GM21367 (cell line): Measurements from ENCODE around the gene C9orf57.
"Not testable (repeated sequence)": the region's sequence is repeated elsewhere in the genome, so short reads cannot be mapped to it uniquely, and the experiment has no call there.

ENCODE experiments used
- ATAC-seq: cut with Tn5 transposase; IDR thresholded peaks from one replicate; pipeline ENCODE4 v1.9.1; 2021; ENCODE audit not compliant: unreplicated experiment

The C9orf57 gene, protein sequence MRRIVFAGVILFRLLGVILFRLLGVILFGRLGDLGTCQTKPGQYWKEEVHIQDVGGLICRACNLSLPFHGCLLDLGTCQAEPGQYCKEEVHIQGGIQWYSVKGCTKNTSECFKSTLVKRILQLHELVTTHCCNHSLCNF

DNA sequence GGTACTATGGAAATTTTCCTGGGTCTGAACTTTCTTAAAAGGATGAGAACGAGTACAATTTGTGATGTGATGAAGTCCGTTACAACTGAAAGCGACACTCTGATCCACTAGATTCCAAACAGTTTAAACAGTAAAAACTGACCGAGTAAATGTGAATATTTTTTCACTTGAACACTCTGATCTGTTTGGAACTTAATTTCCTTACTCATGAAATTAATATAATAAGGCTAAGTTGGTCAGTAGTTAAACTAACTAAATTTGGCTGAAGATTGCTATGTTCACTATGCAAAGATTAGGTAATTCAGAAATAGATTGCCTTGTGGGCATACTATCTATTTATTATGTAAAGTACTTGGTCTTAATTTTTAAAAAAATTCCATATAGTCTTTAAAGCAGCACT, at the start of gene C9orf57:
C9orf57 (minus strand) TSS at position 101 of the 400 bp plus-strand sequence. CDS start 1,282 bp downstream, outside the sequence.
- ATAC-seq: no peak

DNA sequence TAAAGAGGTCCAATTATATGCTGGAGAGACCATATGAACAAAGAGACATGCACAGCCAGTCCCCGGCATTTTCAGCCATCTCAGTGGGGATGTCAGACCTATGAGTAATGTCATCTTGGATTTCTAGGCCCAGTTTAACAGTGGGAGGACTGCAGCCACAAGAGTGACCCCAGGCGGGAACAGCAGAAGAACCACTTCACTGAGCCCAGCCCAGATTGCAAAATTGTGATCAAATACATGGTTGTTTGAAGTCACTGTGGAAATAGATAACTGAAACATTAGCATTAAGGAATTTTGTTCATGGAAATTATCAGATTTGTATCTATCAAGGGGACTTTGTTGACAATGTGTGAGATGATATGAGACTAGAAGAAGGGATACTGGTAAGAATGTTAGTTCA, 42.1 kb upstream of the C9orf57 start:
- ATAC-seq: no peak

DNA sequence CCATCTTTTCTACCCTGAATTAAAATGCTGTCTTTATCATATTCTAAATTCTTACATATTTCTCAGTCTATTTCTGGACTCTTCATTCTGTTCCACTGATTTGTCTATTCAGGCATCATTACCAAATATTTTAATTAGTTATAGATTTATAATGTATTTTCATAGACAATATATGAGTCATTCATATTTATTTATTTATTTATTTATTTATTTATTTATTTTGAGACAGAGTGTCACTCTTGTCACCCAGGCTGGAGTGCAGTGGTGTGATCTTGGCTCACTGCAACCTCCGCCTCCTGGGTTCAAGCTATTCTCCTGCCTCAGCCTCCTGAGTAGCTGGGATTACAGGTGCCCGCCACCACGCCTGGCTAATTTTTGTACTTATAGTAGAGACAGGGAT, 35.1 kb upstream of the C9orf57 start:
- not testable (repeated sequence) for ATAC-seq

DNA sequence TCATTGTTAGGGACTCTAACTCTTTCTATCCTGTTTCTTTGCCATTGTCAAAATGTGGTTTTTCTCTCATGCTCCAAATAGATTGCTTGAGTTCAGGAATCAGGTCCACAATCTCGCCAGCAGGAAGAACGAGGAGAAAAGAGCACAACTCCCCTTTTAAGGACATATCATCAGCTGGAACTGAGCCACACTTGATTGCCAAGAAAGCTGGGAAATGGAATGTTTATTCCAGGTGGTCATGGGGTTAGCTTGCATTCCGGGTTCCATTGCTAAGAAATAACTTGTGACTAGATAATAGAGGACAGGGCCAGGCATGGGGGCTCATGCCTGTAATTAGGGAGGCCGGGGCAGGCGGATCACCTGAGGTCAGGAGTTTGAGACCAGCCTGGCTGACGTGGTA, 32.4 kb upstream of the C9orf57 start:
- ATAC-seq: no peak

DNA sequence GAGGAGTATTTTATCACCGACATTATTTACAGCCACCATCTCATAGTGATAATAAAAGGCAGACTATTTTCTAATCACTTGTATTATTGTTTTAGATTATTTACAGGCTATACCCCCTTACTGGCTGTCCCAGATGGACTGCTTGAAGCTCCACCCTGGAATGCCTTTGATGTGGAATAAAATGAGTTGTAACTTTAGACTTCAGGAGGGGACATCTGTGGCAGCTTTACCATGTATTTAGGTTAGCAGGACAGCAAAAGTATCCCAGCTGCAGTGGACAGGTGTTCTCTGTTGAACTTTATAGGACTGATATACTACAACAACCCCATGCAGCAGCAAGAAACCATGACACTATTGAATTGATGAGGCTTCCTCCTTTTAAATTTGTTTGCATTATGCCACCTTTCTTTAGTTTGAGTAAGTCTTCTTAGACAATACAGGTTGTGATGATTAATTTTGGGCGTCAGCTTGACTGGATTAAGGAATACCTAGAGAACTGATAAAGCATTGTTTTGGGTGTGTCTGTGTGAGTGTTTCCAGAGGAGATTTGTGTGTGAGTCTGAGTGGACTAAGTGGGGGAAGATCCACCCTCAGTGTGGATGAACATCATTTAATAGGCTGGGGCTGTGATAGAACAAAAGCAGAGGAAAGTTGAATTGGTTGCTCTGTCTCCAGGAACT, 29.2 kb upstream of the C9orf57 start:
- ATAC-seq: no peak

DNA sequence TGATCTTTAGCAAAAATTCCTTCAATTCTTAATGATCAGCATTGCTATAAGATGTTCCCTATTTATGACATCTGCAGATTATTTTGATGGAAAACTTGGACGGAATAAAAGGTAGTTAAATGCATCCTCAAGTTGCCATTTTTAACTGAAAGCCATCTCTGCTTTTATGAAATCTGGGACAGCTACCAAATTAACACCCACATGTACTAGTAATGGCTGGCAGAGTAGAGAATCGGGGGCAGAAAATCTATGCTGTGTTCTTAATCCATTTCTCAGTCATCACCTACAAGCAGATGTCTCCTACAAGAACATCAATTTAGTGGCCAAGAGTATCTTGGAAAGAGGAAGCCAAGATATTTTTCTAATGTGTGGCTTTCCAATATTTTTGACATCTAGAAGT, 22.1 kb upstream of the C9orf57 start:
- ATAC-seq: no peak

DNA sequence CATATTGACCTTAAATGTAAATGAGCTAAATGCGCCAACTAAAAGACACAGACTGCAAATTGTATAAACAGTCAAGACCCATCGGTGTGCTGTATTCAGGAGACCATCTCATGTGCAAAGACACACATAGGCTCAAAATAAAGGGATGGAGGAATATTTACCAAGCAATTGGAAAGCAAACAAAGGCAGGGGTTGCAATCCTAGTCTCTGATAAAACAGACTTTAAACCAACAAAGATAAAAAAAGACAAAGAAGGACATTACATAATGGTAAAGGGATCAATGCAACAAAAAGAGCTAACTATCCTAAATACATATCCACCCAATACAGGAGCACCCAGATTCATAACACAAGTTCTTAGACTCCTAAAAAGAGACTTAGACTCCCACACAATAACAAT, 14.3 kb upstream of the C9orf57 start:
- ATAC-seq: not testable (repeated sequence)

DNA sequence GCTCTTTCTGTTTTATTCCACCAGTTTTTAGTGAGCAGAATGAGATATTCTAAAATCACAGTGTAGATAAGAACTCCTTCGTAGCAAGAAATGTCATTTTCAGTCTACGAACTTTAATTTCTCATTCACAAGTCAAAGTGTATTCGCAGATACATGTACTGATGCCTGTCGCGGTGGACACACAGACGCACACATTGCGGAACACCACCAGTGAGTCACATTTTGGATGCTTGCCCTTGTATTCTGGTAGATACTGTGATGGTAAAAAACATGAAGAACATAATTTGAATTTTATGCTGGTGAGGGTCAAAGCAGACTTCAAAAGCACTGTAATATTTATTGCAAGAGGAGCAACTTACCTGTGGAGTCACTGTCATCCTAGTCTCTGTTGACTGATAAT, 4.7 kb upstream of the C9orf57 start:
- no peak for ATAC-seq

DNA sequence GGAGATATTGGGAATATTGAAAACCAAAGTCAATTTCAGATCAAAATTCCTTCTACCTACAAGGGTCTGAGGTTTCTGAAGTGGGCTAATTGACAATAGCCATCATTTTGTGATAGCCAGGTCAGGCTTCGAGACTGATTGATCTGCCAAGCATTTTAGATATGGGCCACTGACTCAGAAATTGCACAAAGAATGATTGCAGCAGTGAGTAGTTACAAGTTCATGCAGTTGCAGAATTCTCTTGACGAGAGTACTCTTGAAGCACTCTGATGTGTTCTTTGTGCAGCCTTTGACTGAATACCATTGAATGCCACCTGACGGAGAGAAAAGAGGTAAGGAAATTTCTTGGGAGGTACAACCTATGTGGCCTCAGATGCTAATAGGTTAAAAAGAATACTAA, 8.3 kb downstream of the C9orf57 start:
- ATAC-seq: no peak

DNA sequence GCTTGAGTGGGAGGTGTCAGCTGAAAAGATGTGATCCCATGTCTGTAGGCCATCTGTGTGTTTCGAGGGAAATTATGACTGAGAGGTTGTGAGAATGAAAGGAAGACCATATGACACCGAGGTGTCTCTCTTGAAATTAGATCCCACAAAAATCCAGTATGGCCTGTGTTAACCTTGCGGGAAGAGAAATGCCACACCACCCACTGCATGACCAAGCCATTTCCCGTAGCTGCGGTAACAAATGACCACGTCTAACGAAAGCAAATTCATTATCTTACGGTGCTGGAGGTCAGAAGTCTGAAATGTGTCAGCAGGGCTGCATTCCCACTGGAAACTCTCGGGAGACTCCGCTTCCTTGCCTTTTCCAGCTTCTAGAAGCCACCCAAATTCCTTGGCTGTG, 11.6 kb downstream of the C9orf57 start:
- ATAC-seq: no peak

DNA sequence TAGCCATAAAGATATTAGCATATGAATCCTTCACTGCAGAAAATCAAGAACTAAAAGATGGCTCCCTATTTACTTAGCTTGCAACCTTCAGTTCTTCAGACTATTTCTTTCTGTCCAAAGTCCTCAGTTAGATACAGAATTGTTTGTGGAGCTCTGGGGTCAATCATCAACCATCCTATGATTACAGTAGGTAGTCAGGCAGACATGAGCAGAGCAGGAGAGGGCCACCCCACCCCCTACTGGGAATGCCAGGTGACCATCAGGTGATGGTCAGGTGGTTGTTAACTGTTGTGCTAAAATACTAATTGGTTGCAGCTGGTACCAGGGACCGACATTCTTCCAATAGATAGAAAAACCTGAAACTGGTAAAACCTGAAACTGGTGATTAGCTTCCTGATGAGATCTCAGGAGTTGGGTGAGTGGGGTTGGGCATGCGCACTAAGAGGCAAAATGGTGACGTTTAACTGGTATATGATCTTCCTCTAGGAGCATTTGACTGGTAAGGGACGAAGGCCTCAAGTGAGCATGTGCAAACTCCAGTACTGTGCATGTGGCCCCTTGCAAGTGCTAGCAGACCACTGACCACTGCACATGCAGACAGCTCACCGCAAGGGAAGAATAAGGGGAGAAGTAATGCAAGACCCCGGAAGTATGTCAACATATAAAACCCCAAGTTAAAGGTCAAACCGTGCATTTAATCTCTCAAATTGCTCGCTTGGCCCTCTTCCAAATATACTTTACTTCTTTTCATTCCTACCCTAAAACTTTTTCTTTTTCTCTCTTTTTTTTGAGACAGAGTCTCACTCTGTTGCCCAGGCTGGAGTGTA, 13.6 kb downstream of the C9orf57 start:
- ATAC-seq: no peak

DNA sequence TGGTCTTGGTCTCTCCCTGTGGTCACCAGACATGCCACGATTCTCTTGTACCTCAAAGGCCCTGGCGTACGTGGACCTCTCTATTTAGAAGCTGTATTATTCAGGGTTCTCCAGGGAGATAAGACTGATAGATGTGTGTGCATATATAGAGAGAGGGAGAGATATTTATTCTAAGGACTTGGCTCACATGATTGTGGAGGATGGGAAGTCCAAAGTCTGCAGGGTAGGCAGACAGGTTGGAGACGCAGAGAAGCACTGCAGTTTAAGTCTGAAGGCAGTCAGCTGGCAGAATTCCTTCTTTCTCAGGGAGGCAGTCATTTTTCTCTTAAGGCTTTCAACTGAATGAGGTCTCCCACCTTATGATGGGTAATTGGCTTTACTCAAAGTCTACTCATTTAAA, 16.3 kb downstream of the C9orf57 start:
- ATAC-seq: no peak

DNA sequence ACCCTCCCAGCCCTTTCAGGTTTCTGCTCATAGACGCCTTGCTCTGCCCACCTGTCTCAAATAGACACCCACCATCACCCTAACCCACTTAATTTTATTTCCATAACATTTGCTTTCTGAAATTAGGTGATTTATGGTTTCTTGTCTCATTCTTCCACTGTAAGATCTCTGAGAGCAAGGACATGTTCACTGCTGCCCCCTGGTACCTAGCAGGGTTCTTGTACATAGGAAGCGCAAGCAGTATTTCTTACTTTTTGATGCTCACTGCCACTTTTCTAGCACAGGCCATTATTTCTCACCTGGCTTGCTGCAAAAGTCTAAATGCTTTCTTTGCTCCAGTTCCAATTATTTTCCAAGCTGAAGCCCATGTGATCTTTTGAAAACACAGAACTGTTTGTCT, 16.8 kb downstream of the C9orf57 start:
- ATAC-seq: no peak

DNA sequence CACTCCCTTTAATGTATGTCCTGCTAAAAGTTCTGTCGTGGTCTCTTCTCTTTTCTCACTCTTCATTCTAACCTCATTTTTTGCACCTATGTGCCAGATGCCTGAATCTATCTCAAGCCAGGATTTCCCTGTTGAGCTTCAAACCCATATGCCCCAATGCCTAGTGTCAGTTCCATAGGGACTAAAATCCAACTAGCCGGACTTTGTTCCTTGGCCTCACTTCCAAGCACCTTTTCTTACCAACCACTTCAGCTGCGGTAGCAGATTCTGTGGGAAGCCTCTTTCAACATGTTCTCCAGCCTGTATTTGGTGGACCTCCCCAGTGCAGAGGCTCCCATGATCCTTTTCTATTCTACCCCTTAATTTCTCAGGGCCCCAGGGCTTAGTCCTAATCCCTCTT, 17.5 kb downstream of the C9orf57 start:
- no peak for ATAC-seq

DNA sequence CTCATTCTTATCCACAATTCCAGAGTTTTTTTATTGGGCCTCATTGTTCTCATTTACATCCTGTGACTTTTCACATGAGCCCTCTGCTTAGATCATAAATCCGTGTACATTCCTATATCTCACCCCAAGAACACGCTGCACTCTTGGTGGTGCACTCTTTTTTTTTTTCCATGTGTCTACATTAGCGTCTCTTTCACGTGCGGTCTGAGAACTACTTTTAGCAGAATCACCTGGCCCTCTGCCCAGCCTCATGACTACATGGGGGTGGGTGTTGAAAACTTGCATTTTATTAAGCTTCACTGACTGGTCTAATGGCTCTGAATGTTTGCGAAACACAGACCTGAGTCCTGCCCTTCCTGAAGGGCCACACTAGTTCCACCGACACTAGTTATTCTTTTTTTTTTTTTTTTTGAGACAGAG, 18.6 kb downstream of the C9orf57 start:
- no peak for ATAC-seq

DNA sequence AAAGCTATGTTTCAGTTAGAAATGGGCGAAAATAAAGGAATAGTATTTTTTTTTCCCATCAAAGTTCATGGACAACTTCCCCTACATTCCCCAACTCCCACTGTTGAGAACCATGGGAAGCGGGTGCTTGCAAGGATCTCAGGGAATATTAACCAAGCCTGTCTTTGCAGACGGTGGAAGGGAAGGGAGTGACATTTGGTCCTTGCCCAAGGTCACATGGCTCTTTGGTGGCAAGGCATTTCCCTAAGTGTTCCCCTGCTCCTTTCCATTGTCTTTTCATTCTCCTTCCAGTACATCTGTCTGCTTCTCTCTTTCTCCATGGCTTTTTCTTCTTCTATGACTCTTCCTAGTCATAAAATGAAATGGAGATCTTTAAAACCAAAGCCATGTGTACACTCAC, 19.0 kb downstream of the C9orf57 start:
- no peak for ATAC-seq

DNA sequence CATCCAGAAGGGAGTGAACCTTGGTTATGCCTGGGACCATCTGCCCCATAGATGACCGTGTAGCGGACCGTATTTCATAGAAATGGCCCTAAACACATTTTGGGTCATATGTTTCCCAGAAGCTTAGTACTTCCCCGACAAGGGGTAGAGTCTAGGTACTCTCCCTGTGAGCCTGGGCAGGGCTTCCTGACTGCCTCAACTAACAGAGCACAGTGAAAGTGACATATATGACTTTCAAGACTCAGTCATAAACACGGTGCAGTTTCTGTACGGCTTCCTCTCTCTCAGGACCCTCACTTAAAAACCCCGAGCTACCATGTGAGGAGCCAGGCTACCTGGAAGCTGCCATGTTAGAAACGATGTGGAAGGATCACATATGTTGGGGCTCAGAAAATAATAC, 20.9 kb downstream of the C9orf57 start:
- no peak for ATAC-seq

DNA sequence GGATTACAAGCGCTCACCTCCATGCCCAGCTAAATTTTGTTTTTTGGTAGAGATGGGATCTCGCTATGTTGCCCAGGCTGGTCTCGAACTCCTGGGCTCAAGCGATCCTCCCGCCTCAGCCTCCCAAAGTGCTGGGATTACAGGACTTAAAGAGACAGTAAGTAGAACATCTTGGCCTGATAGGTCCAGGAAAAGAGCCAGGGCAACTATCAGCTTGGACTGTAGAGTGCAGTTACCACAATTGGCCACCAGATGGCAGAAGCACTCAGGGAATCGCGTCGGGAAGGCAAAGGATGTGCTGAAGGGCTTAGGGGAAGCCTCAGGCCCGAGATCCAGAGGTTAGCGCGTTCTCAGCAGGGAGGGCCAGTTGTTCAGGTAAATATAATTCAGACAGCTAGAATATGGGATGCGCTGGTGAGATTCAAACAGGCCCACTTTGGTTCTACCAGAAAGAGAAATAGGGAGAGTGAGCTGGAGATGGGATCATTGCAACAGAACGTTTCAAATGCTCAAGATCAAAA, 21.5 kb downstream of the C9orf57 start:
- ATAC-seq: peak; percentile 69

DNA sequence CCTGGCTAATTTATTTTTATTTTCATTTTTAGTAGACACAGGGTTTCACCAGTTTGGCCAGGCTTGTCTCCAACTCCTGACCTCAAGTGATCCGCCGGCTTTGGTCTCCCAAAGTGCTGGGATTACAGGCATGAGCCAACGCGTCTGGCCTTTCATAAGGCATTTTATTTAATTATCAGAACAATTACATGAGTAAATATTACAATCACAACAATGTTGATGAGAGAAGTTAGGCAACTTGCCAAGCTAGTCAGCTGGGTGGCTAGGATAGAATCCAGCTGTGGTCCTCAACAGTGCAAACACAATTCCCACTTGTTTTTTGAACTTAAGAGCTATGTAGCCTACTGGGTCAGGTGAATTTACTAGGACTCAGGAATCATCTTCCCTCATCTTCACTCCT, 22.0 kb downstream of the C9orf57 start:
- no peak for ATAC-seq

DNA sequence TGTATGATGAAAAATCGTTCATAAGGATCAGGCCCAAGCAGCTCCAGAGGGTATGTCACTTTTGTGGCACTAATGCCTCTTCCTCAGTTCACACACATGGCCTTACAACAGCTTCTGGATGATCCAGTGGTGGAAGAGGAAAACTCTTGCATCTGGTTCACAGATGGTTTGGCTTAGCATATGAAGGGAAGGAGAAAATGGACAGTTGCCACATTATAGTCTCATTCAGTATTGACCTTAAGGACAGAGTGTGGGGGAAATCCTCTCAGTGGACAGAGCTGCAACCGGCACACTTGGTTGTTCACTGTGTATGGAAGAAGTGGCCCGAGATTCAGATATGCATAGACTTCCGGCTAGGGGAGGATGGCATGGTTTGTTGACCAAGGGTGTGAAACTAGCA, 22.8 kb downstream of the C9orf57 start:
- no peak for ATAC-seq

DNA sequence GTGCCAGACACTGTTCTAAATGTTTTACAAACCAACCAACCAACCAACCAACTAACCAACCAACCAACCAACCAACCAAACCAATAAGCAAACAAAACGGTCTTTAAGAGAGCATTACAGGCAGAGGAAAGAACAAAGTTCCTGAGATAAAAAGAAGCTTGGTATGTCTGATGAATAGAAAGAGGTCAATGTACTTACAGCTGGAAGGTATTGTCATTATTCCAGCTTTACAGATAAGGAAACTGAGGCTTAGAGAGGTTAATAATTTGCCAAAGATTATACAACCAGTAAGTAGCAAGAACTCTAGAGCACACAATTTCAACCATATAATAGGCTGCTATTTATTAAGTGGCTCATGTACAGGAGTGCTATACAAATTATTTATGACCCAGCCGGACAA, 29.6 kb downstream of the C9orf57 start:
- no peak for ATAC-seq

DNA sequence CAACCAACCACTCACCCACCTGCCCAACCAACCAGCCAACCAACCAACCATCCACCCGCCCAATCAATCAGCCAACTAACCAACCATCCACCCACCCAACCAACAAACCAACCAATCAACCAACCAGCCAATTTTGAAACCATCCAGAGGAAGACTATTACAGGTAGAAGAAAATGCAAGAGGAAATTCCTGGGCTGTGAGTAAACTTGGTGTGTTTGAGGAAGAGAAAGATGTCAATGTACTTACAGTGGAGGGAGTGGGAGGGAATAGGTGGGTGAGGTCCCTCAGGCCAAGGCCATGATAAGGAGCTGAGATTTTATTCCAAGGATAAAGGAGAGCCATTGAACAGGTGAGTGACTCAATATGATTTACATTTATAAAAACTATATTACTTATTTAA, 30.4 kb downstream of the C9orf57 start:
- ATAC-seq: no peak
